Measurements from ENCODE around the gene MAPKBP1.

DNA sequence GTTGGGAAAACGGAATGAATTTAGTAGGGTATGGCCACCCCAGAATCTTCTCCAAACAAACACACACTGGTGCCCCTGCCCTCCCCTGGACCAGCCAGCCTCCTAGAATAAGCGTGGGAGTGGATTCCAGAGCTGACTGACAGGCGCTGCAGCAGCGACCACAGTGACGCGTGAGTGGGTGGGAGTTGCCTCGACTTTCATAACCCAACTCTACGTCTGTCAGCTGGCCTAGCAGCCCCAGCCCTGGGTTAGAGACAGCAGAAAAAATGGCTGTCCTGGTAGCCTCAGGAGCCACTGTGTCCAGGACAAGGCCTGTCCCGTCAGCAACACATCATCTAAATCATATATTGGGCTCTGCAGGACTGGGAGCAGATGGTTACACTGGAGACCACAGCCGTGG, 74.3 kb downstream of the MAPKBP1 start:
- TF ChIP-seq, protein P1, sequence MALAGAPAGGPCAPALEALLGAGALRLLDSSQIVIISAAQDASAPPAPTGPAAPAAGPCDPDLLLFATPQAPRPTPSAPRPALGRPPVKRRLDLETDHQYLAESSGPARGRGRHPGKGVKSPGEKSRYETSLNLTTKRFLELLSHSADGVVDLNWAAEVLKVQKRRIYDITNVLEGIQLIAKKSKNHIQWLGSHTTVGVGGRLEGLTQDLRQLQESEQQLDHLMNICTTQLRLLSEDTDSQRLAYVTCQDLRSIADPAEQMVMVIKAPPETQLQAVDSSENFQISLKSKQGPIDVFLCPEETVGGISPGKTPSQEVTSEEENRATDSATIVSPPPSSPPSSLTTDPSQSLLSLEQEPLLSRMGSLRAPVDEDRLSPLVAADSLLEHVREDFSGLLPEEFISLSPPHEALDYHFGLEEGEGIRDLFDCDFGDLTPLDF (CRISPR knock-in tag; IDR thresholded peaks at IDR 0.05) = no peak
- TF ChIP-seq, protein P2, sequence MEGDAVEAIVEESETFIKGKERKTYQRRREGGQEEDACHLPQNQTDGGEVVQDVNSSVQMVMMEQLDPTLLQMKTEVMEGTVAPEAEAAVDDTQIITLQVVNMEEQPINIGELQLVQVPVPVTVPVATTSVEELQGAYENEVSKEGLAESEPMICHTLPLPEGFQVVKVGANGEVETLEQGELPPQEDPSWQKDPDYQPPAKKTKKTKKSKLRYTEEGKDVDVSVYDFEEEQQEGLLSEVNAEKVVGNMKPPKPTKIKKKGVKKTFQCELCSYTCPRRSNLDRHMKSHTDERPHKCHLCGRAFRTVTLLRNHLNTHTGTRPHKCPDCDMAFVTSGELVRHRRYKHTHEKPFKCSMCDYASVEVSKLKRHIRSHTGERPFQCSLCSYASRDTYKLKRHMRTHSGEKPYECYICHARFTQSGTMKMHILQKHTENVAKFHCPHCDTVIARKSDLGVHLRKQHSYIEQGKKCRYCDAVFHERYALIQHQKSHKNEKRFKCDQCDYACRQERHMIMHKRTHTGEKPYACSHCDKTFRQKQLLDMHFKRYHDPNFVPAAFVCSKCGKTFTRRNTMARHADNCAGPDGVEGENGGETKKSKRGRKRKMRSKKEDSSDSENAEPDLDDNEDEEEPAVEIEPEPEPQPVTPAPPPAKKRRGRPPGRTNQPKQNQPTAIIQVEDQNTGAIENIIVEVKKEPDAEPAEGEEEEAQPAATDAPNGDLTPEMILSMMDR (IDR thresholded peaks at IDR 0.05) = no peak
- TF ChIP-seq SOX15 (CRISPR knock-in tag; IDR thresholded peaks at IDR 0.05) (no peak), IRF2 (CRISPR knock-in tag; IDR thresholded peaks at IDR 0.05; ENCODE audit: borderline replicate concordance, low read depth) (no peak), CREB1 (CRISPR knock-in tag; IDR thresholded peaks at IDR 0.05) (no peak)
- TF ChIP-seq, protein P3, sequence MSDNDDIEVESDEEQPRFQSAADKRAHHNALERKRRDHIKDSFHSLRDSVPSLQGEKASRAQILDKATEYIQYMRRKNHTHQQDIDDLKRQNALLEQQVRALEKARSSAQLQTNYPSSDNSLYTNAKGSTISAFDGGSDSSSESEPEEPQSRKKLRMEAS (CRISPR knock-in tag; IDR thresholded peaks at IDR 0.05) = no peak
- TF ChIP-seq, protein P4, sequence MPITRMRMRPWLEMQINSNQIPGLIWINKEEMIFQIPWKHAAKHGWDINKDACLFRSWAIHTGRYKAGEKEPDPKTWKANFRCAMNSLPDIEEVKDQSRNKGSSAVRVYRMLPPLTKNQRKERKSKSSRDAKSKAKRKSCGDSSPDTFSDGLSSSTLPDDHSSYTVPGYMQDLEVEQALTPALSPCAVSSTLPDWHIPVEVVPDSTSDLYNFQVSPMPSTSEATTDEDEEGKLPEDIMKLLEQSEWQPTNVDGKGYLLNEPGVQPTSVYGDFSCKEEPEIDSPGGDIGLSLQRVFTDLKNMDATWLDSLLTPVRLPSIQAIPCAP (CRISPR knock-in tag; IDR thresholded peaks at IDR 0.05) = no peak
- TF ChIP-seq, protein P5, sequence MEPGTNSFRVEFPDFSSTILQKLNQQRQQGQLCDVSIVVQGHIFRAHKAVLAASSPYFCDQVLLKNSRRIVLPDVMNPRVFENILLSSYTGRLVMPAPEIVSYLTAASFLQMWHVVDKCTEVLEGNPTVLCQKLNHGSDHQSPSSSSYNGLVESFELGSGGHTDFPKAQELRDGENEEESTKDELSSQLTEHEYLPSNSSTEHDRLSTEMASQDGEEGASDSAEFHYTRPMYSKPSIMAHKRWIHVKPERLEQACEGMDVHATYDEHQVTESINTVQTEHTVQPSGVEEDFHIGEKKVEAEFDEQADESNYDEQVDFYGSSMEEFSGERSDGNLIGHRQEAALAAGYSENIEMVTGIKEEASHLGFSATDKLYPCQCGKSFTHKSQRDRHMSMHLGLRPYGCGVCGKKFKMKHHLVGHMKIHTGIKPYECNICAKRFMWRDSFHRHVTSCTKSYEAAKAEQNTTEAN (CRISPR knock-in tag; IDR thresholded peaks at IDR 0.05) = no peak

Data from WTC11 (cell line).